ENCODE results near the gene ZSCAN25. TPM values are rescaled to one million over a fixed set of nuclear protein-coding genes. Genes with fewer than 3 reads are reported as not detected.

Gene ZSCAN25
- total RNA-seq, 1 donor from 2014 or later = 10.3 TPM

- intact Hi-C loops (cut with DNase I) = no loop called here
- Histone ChIP-seq H3K36me3 (peaks cover 79 to 97% of the 10 kb centered on the region in 2 donors), H3K27ac (no peak overlapping the region), H3K4me3 (no peak overlapping the region), H3K4me1 (no peaks in the 10 kb centered on the region), H3K27me3 (no peaks in the 10 kb centered on the region), H3K9me3 (no peaks in the 10 kb centered on the region)
- TF ChIP-seq CTCF (IDR thresholded peaks at IDR 0.05) = no peak
- no peak for DNase-seq (ENCODE audit: low spot score in 2 of 2)
These were observed 7.7 kb downstream of the ZSCAN25 start for GRCh38 chr7:99624484-99624883.

- Histone ChIP-seq H3K27ac (no peak overlapping the region), H3K27me3 (no peaks in the 10 kb centered on the region), H3K9me3 (no peaks in the 10 kb centered on the region), H3K4me1 (no peaks in the 10 kb centered on the region), H3K4me3 (no peak overlapping the region), H3K36me3 (peaks cover 78 to 97% of the 10 kb centered on the region in 2 donors)
- no peak for DNase-seq (ENCODE audit: low spot score in 2 of 2)
- intact Hi-C loops (cut with DNase I) = no loop called here
- TF ChIP-seq CTCF (IDR thresholded peaks at IDR 0.05) = no peak
These were observed 8.6 kb downstream of the ZSCAN25 start for GRCh38 chr7:99625321-99625720.

GRCh38 chr7:99625961-99626360, 9.2 kb downstream of the ZSCAN25 start:
- no peak overlapping the region for H3K4me3 ChIP-seq
- no peak overlapping the region for H3K27ac ChIP-seq
- TF ChIP-seq CTCF (IDR thresholded peaks at IDR 0.05) = no peak
- DNase-seq (ENCODE audit: low spot score in 2 of 2) = no peak
- no peaks in the 10 kb centered on the region for H3K9me3 ChIP-seq
- no peaks in the 10 kb centered on the region for H3K4me1 ChIP-seq
- intact Hi-C loops (cut with DNase I) = no loop called here
- no peaks in the 10 kb centered on the region for H3K27me3 ChIP-seq
- peaks cover 75 to 96% of the 10 kb centered on the region in 2 donors for H3K36me3 ChIP-seq

- Histone ChIP-seq H3K4me1 (no peaks in the 10 kb centered on the region), H3K4me3 (no peak overlapping the region), H3K36me3 (peaks cover 74 to 89% of the 10 kb centered on the region in 2 donors), H3K27me3 (no peaks in the 10 kb centered on the region), H3K27ac (no peak overlapping the region), H3K9me3 (no peaks in the 10 kb centered on the region)
- TF ChIP-seq CTCF (IDR thresholded peaks at IDR 0.05) = no peak
- DNase-seq (ENCODE audit: low spot score in 2 of 2) = no peak
- intact Hi-C loops (cut with DNase I) = no loop called here
These were observed 9.9 kb downstream of the ZSCAN25 start for GRCh38 chr7:99626661-99627060.

- Histone ChIP-seq H3K4me1 (no peaks in the 10 kb centered on the region), H3K27ac (no peak overlapping the region), H3K27me3 (no peaks in the 10 kb centered on the region), H3K36me3 (peaks cover 67 to 84% of the 10 kb centered on the region in 2 donors), H3K9me3 (no peaks in the 10 kb centered on the region), H3K4me3 (no peak overlapping the region)
- intact Hi-C loops (cut with DNase I) = no loop called here
- no peak for TF ChIP-seq CTCF (IDR thresholded peaks at IDR 0.05)
- DNase-seq (ENCODE audit: low spot score in 2 of 2) = no peak
These were observed 10.8 kb downstream of the ZSCAN25 start for GRCh38 chr7:99627513-99627912.
